Tibial nerve (tissue), 4 donors: ENCODE results near the gene CYP1A2. TPM values are rescaled to one million over a fixed set of nuclear protein-coding genes. Genes with fewer than 3 reads are reported as not detected.
"Not testable (repeated sequence)": the region's sequence is repeated elsewhere in the genome, so short reads cannot be mapped to it uniquely, and the experiment has no call there.

Source experiments
- DNase-seq, 2 donors: peaks; one replicate each; pipeline ENCODE4 v3.0.0-alpha.2; 2019; ENCODE audit warnings: low spot score in 2 of 2
- H3K27ac ChIP-seq, 4 donors: fragments of 200-600 bp; sonication (generic) in 3 of 4; one replicate each; pipeline ENCODE4 v1.5.1; 2017 to 2019; ENCODE audit warnings: mild to moderate bottlenecking in 1 of 4
- H3K27me3 ChIP-seq, 2 donors: fragments of 200-600 bp; sonication (generic) in 1 of 2; one replicate each; pipeline versions ENCODE4 v1.5.1 to v1.6.0; 2017 to 2019
- H3K36me3 ChIP-seq, 3 donors: fragments of 200-600 bp; sonication (generic); one replicate each; pipeline ENCODE4 v1.5.1; 2018 to 2019
- H3K4me1 ChIP-seq, 4 donors: fragments of 200-600 bp; sonication (generic) in 3 of 4; one replicate each; pipeline ENCODE4 v1.5.1; 2017 to 2019
- H3K4me3 ChIP-seq, 4 donors: fragments of 200-600 bp; sonication (generic) in 3 of 4; one replicate each; pipeline ENCODE4 v1.5.1; 2017 to 2019; ENCODE audit warnings: mild to moderate bottlenecking in 1 of 4, moderate library complexity in 1 of 4
- H3K9me3 ChIP-seq, 4 donors: fragments of 200-600 bp; sonication (generic) in 3 of 4; one replicate each; pipeline ENCODE4 v1.5.1; 2017 to 2019
- EP300 ChIP-seq, 2 donors: sonication (generic); formaldehyde crosslinking; IDR thresholded peaks; one replicate each; pipeline ENCODE4 v1.6.1; 2017; ENCODE audit warnings: antibody characterized with exemption in 2 of 2, mild to moderate bottlenecking in 1 of 2
- POLR2A ChIP-seq, 2 donors: fragments of 450-650 bp; IDR thresholded peaks; one replicate each; pipeline ENCODE4 v1.6.1; 2017; ENCODE audit warnings: antibody characterized with exemption in 2 of 2, mild to moderate bottlenecking in 2 of 2, moderate library complexity in 2 of 2
- WGBS, 2 donors: methylation state at CpG; one replicate each; pipeline ENCODE4 v1.1.5; 2018; 5-methylcytosine and 5-hydroxymethylcytosine counted together
- total RNA-seq, 4 donors: library from RNA; depleted of rRNA; stranded (reverse); fragments of >200 nt; gene quantifications; one replicate each; pipeline ENCODE4 v1.1.0, GENCODE V29; 2016
- TF ChIP-seq, protein P1 (sequence below), 5 experiments: fragments of 200-600 bp in 3 of 5; fragments of 450-650 bp in 2 of 5; sonication (generic) in 3 of 5; IDR thresholded peaks; one replicate each; pipeline ENCODE4 v1.5.1; 2016 to 2019; ENCODE audit warnings: antibody characterized with exemption in 5 of 5, mild to moderate bottlenecking in 3 of 5, moderate library complexity in 2 of 5

Gene CYP1A2
- total RNA-seq, 4 donors from 2014 or later, result not detected

DNA sequence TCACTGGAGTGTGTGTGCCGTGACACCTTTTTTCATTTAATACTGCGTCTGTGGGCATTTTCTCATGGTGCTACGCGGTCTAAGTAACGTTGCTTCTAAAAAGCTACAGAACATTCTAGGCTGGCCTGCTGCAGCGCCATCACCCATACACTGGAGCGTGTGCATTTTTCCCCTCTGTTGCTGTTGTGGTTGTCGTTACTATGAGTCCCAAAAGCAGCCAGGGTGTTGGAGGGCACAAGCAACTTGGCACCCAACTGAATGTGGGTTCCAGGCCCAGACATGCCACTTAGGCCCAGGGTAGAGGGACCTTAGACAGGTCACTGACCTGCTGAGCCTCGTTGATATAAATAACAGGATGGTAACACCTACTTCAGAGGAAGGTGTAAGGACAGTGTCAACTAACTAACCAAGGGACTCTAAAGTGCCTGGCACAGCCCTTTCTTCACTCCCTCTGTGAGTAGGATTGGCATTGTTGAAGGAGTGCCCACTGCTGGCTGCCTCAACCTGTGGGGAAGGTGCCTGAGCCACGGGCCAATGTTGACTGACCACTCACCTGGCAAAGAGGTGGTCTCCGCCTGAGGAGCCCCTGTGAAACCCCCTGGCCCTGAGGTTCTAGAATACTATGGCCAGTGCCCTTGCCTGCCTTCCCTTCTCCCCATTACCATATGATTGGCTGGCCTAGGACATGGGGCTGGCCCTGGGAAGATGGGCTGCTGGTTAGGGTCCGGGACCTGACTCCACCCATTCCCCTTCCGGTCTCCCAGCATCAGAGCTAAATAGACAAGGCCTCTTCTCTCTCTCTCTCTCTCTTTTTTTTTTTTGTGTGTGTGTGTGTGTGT is 36.8 kb downstream of the CYP1A2 start:
- no peak for TF ChIP-seq EP300 (IDR thresholded peaks at IDR 0.05)
- TF ChIP-seq, protein P1, sequence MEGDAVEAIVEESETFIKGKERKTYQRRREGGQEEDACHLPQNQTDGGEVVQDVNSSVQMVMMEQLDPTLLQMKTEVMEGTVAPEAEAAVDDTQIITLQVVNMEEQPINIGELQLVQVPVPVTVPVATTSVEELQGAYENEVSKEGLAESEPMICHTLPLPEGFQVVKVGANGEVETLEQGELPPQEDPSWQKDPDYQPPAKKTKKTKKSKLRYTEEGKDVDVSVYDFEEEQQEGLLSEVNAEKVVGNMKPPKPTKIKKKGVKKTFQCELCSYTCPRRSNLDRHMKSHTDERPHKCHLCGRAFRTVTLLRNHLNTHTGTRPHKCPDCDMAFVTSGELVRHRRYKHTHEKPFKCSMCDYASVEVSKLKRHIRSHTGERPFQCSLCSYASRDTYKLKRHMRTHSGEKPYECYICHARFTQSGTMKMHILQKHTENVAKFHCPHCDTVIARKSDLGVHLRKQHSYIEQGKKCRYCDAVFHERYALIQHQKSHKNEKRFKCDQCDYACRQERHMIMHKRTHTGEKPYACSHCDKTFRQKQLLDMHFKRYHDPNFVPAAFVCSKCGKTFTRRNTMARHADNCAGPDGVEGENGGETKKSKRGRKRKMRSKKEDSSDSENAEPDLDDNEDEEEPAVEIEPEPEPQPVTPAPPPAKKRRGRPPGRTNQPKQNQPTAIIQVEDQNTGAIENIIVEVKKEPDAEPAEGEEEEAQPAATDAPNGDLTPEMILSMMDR (IDR thresholded peaks at IDR 0.05), result no peak
- no peak for TF ChIP-seq POLR2A (IDR thresholded peaks at IDR 0.05)
- peak overlapping the region in 3 of 4 donors; percentile 88 to 91 (median 88) for H3K27ac ChIP-seq

DNA sequence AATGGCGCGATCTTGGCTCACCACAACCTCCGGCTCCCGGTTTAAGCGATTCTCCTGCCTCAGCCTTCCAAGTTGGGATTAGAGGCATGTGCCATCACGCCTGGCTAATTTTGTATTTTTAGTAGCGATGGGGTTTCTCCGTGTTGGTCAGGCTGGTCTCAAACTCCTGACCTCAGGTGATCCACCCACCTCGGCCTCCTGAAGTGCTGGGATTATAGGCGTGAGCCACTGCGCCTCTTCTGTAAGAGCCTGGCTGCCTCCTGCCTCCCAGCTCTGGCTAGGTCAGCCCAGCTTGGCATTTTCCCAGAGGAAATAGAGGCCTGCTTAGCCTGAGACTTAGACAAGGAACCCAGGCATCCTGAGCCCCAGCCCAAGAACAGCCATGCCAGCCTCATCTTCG is 37.4 kb downstream of the CYP1A2 start:
- H3K36me3 ChIP-seq, H3K9me3 ChIP-seq, DNase-seq, H3K27me3 ChIP-seq, H3K4me3 ChIP-seq: not testable (repeated sequence)
- WGBS, 2 donors, result 78 to 83% methylated on average over 12 of the region's 12 CpGs
- peaks cover 0 to 93% (median 87%) of the 10 kb centered on the region in 4 donors for H3K4me1 ChIP-seq
- peak overlapping the region in 3 of 4 donors; percentile 82 to 88 (median 88) for H3K27ac ChIP-seq

More for the DNA sequence above, 36.8 kb downstream of the CYP1A2 start:
- Histone ChIP-seq H3K36me3 (no peaks in the 10 kb centered on the region), H3K4me1 (peaks cover 0 to 93% (median 84%) of the 10 kb centered on the region in 4 donors), H3K9me3 (no peaks in the 10 kb centered on the region), H3K27me3 (no peaks in the 10 kb centered on the region), H3K4me3 (peak overlapping the region in 1 of 4 donors; percentile 13)
- 57 to 68% methylated on average over 12 to 13 of the region's 13 CpGs for WGBS, 2 donors
- no peak for DNase-seq

DNA sequence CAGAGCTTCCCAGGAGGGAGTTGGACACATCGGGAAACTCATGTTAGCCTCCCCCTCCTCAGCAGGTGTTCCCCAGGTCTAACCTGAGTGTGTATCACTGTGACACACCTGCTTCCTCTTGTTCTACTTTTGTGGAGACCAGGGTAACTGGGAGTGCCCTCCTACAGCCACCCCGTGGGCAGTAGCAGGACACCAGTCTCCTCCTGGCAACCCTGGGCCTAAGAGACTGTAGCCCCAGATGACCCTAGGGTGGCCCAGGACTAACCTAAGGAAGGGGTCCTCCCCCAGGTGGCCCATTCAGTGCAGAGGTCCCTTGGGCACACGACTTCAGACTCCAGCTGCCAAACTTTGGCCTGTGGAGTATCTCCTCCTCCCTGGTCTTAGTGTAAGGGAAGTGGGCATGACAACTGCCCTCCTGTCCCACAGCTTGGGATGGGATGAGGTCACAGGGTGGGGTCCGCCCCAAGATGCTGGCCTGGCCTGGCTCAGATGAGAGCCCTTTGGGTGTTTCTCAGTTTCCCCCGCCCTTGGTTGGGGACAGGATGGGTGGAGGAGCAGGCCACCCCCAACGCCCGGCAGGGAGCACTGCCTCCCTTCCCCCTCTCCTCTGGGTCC is 38.0 kb downstream of the CYP1A2 start:
- H3K27me3 ChIP-seq, result no peaks in the 10 kb centered on the region
- no peak overlapping the region for H3K4me3 ChIP-seq
- TF ChIP-seq, protein P1 (IDR thresholded peaks at IDR 0.05), result no peak
- TF ChIP-seq POLR2A (IDR thresholded peaks at IDR 0.05), result no peak
- TF ChIP-seq EP300 (IDR thresholded peaks at IDR 0.05), result no peak
- no peak for DNase-seq
- no peaks in the 10 kb centered on the region for H3K36me3 ChIP-seq
- 56 to 65% methylated on average over 6 to 7 of the region's 7 CpGs for WGBS, 2 donors
- peak overlapping the region in 3 of 4 donors; percentile 82 to 88 (median 88) for H3K27ac ChIP-seq
- H3K4me1 ChIP-seq, result peaks cover 0 to 93% (median 87%) of the 10 kb centered on the region in 4 donors
- H3K9me3 ChIP-seq, result no peaks in the 10 kb centered on the region

DNA sequence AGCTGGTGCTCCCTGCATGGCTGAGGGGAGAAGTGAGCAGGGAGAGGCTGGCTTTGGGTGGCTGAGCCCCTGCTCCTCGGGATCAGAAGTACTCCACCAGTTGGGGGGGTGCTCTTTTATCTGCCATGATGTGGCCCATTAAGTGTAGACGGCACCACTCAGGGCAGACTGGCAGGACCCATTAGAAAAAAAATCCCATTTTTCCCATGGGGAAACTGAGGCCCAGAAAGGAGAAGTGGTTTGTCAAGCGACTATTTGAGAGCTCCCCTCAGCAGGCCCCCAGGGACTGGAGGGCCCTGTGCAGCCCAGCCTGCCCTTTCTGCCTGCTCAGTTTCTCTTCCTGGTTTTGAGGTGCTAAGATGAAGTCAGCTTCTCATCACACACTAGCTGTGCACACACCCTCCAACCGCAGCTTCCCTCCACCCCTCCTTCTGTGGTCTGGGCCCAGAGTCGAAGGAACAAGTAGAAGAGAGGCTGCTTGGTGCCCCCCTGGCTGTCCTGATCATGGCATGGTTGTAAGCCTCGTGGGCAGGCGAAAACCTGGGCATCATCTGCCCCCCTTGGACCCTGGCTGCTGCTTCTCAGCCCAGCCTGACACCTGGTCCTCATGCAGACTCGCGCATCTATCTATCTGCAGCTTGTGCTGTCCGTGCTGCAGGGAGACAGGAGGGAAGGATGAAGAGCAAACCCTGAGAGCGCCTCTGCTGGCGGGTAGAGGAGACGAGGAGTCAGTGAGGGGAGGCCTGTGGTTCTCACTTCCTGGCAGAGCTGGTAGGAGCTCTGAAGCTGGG is 38.8 kb downstream of the CYP1A2 start:
- peak in 1 of 2 donors; percentile 50 for DNase-seq
- H3K4me3 ChIP-seq, result peak overlapping the region in 2 of 4 donors; percentile 1 to 13
- TF ChIP-seq POLR2A (IDR thresholded peaks at IDR 0.05), result no peak
- TF ChIP-seq, protein P1 (IDR thresholded peaks at IDR 0.05), result peak; percentile 24 to 48 (median 40)
- peak in 1 of 2 donors; percentile 59 for TF ChIP-seq EP300 (IDR thresholded peaks at IDR 0.05)
- WGBS, 2 donors, result 41 to 43% methylated on average over 13 of the region's 13 CpGs
- no peaks in the 10 kb centered on the region for H3K27me3 ChIP-seq
- peak overlapping the region; percentile 17 to 88 (median 85) for H3K27ac ChIP-seq
- no peaks in the 10 kb centered on the region for H3K9me3 ChIP-seq
- peaks cover 0 to 100% (median 94%) of the 10 kb centered on the region in 4 donors for H3K4me1 ChIP-seq
- H3K36me3 ChIP-seq, result no peaks in the 10 kb centered on the region

DNA sequence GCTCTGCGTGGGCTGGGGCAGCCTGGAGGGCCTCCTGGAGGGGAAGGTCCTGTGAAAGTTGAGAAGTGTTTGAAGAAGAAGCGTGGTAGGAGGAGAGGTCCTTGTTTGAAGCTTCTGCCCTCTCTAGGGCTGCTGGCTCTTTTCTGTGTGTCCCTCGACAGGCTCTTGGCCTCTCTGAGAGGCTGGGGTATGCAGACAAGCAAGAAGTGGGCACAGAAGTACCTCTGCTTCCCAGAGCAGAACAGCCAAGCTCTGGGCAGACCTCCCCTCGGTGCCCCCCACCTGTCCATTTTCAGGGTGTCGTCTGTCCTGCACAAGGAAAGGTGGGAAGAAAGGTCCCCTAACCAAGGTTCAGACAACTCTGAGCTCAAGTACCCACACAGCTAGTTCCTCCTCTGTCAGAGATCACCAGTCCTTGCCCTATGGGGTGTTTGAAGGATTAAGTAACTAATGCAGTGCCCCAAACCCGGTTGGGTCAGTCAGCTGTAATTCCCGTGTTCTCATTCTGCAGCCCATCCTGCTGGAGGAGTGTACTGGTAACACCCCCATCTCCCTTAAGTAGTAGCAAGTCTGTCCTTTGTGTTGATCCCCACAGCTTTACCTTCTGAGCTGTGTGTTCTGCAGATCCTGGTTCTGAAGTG is 39.5 kb downstream of the CYP1A2 start:
- peaks cover 0 to 100% (median 97%) of the 10 kb centered on the region in 4 donors for H3K4me1 ChIP-seq

More for the DNA sequence above, 39.5 kb downstream of the CYP1A2 start:
- no peaks in the 10 kb centered on the region for H3K27me3 ChIP-seq
- peak overlapping the region; percentile 17 to 88 (median 85) for H3K27ac ChIP-seq
- DNase-seq, result no peak
- TF ChIP-seq POLR2A (IDR thresholded peaks at IDR 0.05) (no peak), EP300 (IDR thresholded peaks at IDR 0.05) (no peak)
- TF ChIP-seq, protein P1 (IDR thresholded peaks at IDR 0.05), result no peak
- H3K9me3 ChIP-seq, result no peaks in the 10 kb centered on the region
- H3K36me3 ChIP-seq, result no peaks in the 10 kb centered on the region
- H3K4me3 ChIP-seq, result peak overlapping the region in 2 of 4 donors; percentile 1 to 13
- 37 to 47% methylated on average over 7 of the region's 7 CpGs for WGBS, 2 donors
